RPMI8226 (cell line): ENCODE data around the gene NXPH3.

Experiments used
- DNase-seq: peaks from one replicate; pipeline ENCODE4 v3.0.0-alpha.2; 2015

Gene NXPH3

DNA sequence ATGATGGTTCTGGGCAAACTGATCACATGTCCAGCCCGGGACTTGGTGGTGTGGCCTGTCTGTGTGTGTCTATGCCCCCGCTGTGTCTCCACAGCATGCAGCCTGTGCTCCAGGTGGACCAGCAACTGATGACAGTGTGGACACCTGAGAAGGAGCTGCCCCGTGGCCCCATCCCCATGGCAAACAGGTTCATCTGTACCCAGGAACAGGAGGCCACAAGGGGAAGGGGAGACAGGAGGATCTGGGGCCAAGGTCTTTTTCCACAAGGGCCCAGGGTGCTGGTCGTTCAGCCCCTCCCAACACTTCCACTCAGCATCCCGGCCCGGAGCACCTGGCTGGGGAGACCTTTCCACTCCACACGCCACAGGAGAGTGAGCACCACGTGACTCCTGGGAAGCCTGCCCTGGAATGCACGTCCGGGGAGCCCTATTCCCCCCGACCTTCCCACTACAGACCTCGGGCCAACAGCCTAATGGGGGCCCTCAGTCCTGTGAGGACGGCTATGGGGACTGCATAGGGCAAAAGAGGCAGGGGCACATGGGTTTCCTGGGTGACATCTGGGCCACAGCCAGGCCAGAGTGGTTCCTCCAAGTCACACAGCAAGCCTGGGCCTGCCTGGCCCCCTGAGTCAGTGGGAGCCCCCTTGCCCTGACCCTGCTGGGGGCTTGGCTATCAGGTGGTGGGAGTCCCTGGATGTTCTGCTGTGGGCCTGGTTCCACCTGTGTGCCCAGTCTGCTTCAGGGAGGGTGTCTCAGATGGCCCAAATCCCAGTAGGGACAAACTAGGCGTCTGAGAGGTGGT is 20.8 kb upstream of the NXPH3 start:
- DNase-seq: no peak

DNA sequence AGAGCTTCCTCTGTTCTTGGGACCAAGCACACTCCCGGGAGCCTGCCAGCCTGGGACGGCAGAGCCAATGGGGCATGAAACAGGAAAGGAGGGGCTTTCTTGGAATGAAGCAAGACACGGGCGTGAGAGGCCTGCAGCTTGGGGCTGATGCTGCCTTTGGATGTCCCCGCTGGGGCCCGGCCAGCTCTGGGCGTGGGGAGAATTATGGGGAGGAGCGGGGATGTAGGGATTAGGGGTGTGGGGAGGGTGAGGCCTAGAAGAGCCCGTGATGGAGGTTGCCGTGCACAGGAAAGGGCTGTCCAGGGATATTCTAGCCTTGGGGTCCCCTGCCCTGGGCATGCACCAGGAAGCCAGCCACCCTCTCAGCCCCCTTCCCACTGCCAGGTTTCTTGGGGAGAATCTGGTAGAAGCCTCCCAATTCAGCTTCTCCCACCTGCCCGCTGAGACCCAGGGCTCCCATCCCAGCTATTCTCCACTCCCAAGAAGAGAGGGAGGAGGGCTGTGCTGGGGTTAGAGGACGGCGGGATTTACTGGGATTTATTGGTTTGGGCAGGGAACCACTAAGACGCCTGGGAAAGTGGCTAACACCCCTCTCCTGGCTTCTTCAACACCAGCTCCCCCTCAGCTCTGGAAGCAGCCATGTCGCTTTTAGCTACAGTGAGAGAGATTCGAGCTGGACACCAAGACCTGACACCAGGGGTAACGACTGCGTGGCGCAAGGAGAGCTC is 20.0 kb upstream of the NXPH3 start:
- no peak for DNase-seq

DNA sequence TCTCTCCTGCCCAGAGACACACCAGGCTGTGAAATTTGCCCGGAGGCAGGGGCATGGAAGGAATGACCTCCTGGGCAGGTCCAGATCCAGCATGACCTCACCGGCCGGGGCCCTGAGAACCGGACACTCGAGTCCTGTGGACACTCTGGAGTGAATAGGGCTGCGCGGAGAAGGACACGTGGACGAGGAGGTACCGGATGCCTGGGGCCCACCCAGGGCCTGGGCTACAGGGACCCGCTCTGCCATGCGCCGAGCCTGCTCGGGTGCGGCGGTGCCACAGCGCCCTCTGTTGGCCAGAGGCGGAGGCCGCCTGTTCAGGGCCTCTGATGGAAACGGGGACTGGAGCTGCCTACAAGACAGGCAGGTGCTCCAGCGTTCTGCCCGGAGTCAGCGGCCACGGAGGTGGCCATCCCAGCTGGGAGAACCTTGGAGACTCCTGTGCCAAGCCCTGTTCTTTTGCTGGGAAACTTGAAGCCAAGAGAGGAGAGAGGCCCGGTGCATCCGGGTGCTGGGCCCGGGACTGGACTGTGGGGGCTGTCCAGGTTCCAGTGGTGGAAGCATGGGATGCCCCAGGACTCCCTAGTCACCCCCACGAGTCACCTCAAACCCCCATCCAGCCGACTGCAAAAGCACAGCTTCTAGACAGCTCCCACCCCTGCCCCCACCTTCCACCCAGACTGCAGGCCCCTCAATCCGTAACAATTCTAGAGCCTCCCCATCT is 19.3 kb upstream of the NXPH3 start:
- DNase-seq: peak; percentile 72

DNA sequence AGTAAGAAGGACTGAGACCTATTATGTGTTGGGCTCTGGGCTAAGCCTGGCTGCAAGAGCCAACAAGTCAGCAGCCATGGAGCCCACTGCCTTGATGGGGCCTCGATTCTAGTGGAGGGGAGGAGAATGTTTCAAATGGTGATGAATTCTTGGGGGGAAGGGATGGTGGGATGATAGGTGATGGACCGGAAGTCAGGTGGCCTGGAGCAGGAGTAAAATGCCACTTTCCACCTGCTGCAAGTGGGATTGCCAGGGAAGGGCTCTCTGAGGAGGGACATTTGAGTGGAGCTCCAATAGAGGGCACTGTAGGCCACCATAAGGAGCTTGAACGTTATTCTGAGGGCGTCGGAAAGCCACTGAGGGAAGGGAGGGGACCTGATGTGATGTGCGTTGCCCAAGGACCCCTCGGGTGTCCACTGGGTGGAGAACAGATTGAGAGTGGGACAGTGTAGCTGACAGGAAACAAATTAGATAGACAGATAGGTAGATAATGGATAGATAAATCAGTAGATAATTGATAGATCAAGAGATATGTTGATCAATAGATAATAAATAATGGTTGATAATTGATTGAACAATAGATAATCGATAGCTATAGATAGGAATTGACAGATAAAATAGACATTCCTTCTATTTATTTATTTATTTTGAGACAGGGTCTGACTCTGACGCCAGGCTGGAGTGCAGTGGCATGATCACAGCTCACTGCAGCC is 18.2 kb upstream of the NXPH3 start:
- peak; percentile 62 for DNase-seq

DNA sequence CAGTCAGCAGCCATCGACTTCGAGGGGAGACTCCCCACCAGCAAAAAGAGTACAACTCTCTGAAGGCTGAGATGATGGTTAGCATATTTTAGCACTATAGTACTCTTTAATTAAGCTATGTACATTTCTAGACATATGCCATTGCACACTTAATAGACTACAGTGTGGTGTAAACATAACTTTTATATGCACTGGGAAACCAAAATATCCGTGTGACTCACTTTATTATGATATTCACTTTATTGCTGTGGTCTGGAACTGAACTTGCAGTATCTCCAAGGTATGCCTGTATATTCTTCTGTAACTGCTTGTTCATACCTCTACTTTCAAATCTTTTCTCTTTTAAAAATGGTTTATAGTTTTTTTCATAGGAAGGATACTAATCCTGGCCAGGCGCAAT is 11.0 kb upstream of the NXPH3 start:
- DNase-seq: no peak

DNA sequence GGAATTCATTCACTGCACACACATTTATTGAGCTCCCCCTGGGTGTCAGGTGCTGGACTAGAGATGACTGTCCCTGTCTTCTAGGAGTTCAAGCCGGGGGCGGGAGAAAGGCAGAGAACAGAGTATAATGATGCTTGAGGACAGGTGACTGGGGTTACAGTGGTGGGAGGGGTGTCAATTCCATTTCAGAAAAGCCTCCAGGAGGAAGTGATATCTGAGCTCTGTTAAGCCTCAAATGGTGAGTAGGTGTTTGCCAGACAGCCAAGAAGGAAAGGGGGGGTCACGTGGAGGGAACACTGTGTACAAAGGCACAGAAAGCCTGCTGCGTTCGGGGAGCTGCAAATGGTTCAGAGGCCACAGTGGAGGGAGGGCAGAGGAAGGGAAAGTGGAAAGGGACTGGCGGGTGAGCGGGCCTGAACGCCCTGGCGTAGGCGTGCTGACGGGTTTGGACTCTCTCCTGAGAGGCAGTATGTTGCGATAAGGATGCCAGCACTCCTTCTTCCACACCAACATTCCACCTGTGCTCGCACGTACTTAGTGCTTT is 9.7 kb upstream of the NXPH3 start:
- peak; percentile 34 for DNase-seq

GRCh38 chr17:49566668-49567071 is 9.0 kb upstream of the NXPH3 start:
- no peak for DNase-seq

DNA sequence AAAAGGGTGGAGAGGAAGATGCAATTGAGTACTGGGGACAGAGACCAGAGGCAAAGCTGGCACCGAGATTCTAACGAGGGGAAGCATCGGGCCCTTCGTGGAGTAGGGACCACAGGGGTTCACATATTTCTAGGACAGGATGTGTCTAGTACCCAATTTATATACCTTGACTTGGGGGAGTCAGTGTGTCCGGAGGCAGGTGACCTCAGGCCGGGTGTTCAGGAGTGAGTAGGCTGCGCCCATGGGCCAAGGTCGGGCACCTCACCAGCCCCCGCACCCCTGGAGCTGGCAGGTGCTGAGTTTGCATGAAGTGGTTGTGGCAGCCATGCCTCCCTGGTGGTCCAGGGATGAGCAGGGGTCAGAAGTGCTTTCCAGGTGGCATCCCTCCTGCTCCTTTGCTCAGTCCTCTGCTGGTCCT is 8.6 kb upstream of the NXPH3 start:
- no peak for DNase-seq

DNA sequence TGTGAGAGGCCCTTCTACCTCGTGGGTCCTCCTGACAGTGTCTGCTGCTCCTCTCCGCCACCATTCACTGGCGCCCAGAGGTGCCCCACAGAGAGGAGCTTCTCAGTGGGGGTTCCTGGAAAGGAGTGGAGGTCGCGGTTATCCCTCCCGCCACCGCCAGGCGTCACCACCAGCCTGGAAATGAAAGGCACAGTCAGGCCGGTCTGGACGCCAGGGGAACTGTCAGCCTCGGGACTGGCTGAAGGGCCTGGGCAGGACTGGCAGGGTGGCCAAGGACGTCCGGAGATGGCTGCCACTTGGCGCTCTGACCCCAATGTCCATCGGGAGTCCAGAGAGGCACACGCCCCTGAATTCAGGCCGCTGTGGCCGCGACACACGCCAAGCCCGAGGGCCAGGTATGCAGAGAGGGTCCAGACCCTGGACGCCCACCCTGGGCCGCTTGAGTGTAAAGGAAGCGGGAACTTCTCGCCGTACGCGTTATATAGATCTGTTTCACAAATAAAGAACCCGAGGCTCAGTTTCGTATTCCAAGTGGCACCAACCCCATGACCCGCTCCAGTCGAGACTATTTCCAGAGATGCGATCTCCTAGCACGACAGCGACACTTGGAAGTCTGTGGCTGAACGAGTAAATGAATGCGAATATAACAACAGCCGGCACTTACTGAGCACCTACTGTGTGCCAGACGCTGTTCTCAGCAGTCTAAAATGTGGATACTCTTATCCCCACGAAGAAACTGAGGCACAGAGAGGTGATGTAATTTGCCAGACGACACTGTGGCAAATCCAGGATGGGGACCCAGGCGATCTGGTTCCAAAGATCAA is 7.6 kb upstream of the NXPH3 start:
- peak; percentile 85 for DNase-seq

- DNase-seq: peak; percentile 28
These were observed 7.0 kb upstream of the NXPH3 start for GRCh38 chr17:49568695-49569047.

- no peak for DNase-seq
These were observed 5.0 kb upstream of the NXPH3 start for GRCh38 chr17:49570540-49571242.

GRCh38 chr17:49571283-49571682 is 4.4 kb upstream of the NXPH3 start:
- DNase-seq: no peak

DNA sequence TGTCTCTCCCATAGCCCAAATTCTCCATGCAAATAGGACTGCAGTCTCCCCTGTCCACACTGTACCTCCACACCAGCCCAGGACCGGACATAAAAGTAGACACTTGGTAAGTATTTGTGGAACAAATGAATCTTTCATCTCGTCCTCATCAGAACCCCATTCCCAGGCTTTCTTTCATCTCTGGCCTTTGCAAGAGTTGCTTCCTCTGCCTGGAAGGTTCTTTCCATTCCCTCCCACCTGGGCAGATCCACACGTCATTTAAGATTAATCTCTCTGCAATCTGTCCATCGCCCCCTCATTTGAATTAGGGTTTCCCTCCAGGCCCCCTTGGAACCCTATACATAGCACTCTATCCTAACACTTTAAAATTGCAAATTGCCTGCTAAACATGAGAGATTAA is 3.9 kb upstream of the NXPH3 start:
- no peak for DNase-seq

GRCh38 chr17:49572226-49572625 is 3.4 kb upstream of the NXPH3 start:
- DNase-seq: no peak

GRCh38 chr17:49572806-49573420 is 2.8 kb upstream of the NXPH3 start:
- DNase-seq: no peak

DNA sequence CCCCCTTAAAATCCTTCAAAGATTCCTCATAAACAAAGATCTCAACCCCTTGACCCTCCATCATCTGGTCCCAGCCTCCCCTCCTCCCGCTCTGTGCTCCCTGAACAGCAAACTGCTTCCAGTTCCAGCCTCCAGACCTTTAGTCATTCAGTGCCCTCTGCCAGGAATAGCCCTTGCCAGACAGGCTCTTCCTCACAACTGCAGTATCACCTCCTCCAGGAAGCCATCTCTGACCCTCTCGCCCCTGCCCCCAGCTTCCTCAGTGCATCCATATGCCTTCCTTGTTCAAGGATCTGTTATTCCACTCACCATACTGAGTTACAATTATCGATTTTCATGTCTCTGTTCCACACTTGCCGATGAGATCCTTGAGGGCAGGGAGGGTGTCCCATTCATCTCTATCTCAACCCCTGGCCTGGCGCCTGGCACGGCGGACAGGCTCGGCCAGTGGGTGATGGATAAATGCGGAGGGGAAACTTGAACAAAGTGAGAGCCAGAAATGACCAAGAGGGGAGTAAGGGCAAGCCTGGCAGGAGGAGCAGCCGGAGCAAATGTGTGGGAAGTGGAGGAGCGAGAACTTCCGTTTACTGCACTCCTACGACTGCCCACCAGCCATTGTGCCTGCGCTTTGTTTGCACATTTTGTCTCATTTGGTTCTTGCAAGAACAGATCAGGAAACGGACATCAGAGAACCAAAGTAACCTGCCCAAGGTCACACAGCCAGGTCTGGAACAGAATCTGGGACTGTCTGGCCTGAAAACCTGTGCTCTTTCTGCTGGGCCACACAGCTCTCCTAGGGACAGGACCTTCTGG is 2.0 kb upstream of the NXPH3 start:
- DNase-seq: no peak

DNA sequence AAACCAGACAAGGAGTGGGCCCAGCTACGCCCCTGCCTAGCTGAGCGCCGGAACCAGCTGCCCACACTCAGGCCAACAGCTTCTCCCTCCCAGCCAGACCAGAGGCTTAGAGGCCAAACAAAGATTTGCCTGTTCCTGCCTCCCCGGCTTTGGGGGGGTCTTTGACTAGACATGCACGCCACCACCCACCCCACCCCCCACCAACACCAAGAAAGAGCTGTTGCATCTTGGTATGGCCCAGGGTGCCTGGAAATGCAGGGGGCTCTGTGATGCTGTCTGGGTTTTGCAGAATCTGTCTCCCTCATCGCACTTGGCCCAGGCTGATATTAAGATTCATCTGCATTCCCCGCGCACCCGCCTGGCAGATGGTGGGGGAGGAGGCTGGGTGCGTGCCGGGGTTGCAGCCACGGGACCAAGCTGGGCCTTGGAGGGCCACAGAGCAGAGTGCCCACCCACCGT is 1.3 kb upstream of the NXPH3 start:
- DNase-seq: no peak

DNA sequence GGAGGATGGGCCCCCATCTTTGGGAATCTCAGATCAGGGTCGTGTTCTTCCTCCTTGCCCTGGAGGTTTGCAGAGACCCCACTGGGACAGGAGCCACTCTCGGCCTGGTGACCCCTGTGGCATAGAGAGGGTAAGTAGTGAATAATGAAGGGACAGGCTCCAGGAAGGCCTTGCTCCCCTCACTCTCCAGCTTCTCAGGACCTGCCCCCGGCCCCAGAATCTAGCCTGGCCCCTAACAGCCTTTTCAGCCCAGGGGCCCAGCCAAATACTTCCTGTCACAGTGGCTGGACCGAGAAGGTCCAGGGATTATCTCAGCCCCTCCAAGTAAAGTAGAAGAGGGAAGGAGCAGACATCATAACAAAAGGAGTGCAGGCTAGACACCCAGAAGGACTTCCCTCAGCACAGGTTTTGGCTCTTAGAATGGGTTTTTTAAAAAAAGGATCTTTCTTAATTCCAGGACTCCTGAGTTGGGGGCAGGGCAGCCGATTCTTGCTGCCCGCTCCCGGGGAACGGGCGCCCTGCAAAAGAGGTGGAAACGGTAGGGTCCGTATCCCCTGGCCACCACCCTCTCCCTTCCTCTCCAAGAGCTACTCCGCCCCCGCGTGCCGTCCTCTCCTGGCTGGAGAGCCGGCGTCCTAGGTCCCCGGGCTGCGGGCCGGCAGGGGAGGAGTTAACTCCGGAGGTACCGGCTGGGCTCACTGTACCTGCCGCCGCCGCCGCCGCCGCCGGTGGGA is 559 bp upstream of the NXPH3 start:
- DNase-seq: no peak
